ENCODE results near the gene CBS. TPM values are rescaled to one million over a fixed set of nuclear protein-coding genes. Genes with fewer than 3 reads are reported as not detected.
"Not testable (repeated sequence)": the region's sequence is repeated elsewhere in the genome, so short reads cannot be mapped to it uniquely, and the experiment has no call there.

Gene CBS
- polyA plus RNA-seq, 1 experiment: 109 TPM

GRCh38 chr21:43012596-43012995, 63.0 kb downstream of the CBS start:
- POLR2A ChIA-PET: no interaction called here
- H3K36me3 ChIP-seq (ENCODE audit: control insufficient read depth, insufficient read depth, low read length): peaks cover 6% of the 10 kb centered on the region
- TF ChIP-seq CTCF (IDR thresholded peaks at IDR 0.05; ENCODE audit: insufficient read depth, low read depth, low read length): no peak
- H3K4me3 ChIP-seq (ENCODE audit: low read depth, low read length): no peak overlapping the region
- no peak for DNase-seq (ENCODE audit: low read depth)
- CTCF ChIA-PET: interaction anchor here (0.7 kb wide), 2 partner anchors 19 to 753 kb away, joined by 3 read pairs; no protein-coding TSS in a partner anchor
- no peaks in the 10 kb centered on the region for H3K27me3 ChIP-seq (ENCODE audit: control insufficient read depth, insufficient read depth, low read length)

- no peak for DNase-seq (ENCODE audit: low read depth)
- Histone ChIP-seq H3K36me3 (ENCODE audit: control insufficient read depth, insufficient read depth, low read length) (peaks cover 4% of the 10 kb centered on the region), H3K27me3 (ENCODE audit: control insufficient read depth, insufficient read depth, low read length) (no peaks in the 10 kb centered on the region), H3K4me3 (ENCODE audit: low read depth, low read length) (no peak overlapping the region)
- POLR2A ChIA-PET: no interaction called here
- CTCF ChIA-PET: no interaction called here
- no peak for TF ChIP-seq CTCF (IDR thresholded peaks at IDR 0.05; ENCODE audit: insufficient read depth, low read depth, low read length)
Measured at GRCh38 chr21:43006874-43007208, 68.8 kb downstream of the CBS start.

GRCh38 chr21:43006051-43006873, 69.4 kb downstream of the CBS start:
- H3K27me3 ChIP-seq (ENCODE audit: control insufficient read depth, insufficient read depth, low read length); H3K36me3 ChIP-seq (ENCODE audit: control insufficient read depth, insufficient read depth, low read length); CTCF ChIA-PET; DNase-seq (ENCODE audit: low read depth); H3K4me3 ChIP-seq (ENCODE audit: low read depth, low read length); POLR2A ChIA-PET: not testable (repeated sequence)

- CTCF ChIA-PET: no interaction called here
- Histone ChIP-seq H3K36me3 (ENCODE audit: control insufficient read depth, insufficient read depth, low read length) (no peaks in the 10 kb centered on the region; the same call in 1 of the 2 replicates), H3K4me3 (ENCODE audit: low read depth, low read length) (no peak overlapping the region), H3K27me3 (ENCODE audit: control insufficient read depth, insufficient read depth, low read length) (no peaks in the 10 kb centered on the region)
- no peak for DNase-seq (ENCODE audit: low read depth)
- POLR2A ChIA-PET: no interaction called here
- TF ChIP-seq CTCF (IDR thresholded peaks at IDR 0.05; ENCODE audit: insufficient read depth, low read depth, low read length): no peak
Measured at GRCh38 chr21:43005635-43006034, 70.0 kb downstream of the CBS start.

GRCh38 chr21:43004926-43005325, 70.7 kb downstream of the CBS start:
- TF ChIP-seq CTCF (IDR thresholded peaks at IDR 0.05; ENCODE audit: insufficient read depth, low read depth, low read length): no peak
- no peaks in the 10 kb centered on the region for H3K27me3 ChIP-seq (ENCODE audit: control insufficient read depth, insufficient read depth, low read length)
- no peak for DNase-seq (ENCODE audit: low read depth)
- H3K36me3 ChIP-seq (ENCODE audit: control insufficient read depth, insufficient read depth, low read length): no peaks in the 10 kb centered on the region; the same call in 1 of the 2 replicates
- CTCF ChIA-PET: no interaction called here
- H3K4me3 ChIP-seq (ENCODE audit: low read depth, low read length): no peak overlapping the region
- POLR2A ChIA-PET: no interaction called here

Other genes with a start within 250 kb of the CBS start
- gene WDR4, start 196.3 kb downstream of the CBS start, polyA plus RNA-seq (2011; rRNA removed): 9.4 and 13.7 TPM in 2 replicates
- 28.8 and 32.2 TPM in 2 replicates for gene NDUFV3, start 182.5 kb downstream of the CBS start, polyA plus RNA-seq (2011; rRNA removed)
- gene ERVH48-1, start 150.2 kb downstream of the CBS start, polyA plus RNA-seq (2011; rRNA removed): not detected in 2 replicates
- 38.9 and 45.8 TPM in 2 replicates for gene PKNOX1, start 101.3 kb downstream of the CBS start, polyA plus RNA-seq (2011; rRNA removed)
- gene U2AF1, start 31.7 kb upstream of the CBS start, polyA plus RNA-seq (2011; rRNA removed): 15.8 and 32.8 TPM in 2 replicates
- not detected in 2 replicates for gene CRYAA, start 93.2 kb upstream of the CBS start, polyA plus RNA-seq (2011; rRNA removed)

All from BJ (cell line).